NB4 (cell line): ENCODE measurements around the gene BLOC1S1.

Experiments
- CTCF ChIP-seq: IDR thresholded peaks from one replicate; pipeline ENCODE4 v1.5.1; 2012; ENCODE audit warnings: low read depth, low read length
- MYC ChIP-seq: IDR thresholded peaks from 2 replicates; pipeline ENCODE4 v1.6.1; 2011; ENCODE audit warnings: low read depth, low read length

- TF ChIP-seq CTCF (no peak), MYC (no peak)
Observed at GRCh38 chr12:55739025-55739378, 23.2 kb downstream of the BLOC1S1 start.
